Neutrophil (primary cell): ENCODE results near the gene DHX34.
A peak's percentile ranks its signal among the peaks of the same experiment; 100 is the strongest.

ENCODE experiments used
- H3K27ac ChIP-seq: fragments of 200-600 bp; sonication (generic); 2 replicates; pipeline ENCODE4 v1.5.1; 2016; ENCODE audit warnings: mild to moderate bottlenecking, moderate library complexity
- H3K27me3 ChIP-seq: fragments of 200-600 bp; sonication (generic); 2 replicates; pipeline ENCODE4 v1.6.0; 2016; ENCODE audit warnings: mild to moderate bottlenecking
- H3K36me3 ChIP-seq: fragments of 200-600 bp; sonication (generic); 2 replicates; pipeline ENCODE4 v1.5.1; 2017
- H3K4me1 ChIP-seq, 2 experiments: fragments of 200-600 bp in 1 of 2; sonication (generic) in 1 of 2; 1 replicate in 1 of 2; 2 replicates in 1 of 2; pipeline versions ENCODE4 v1.5.1 to v1.6.1; 2013 to 2016; ENCODE audit warnings: low read depth in 1 of 2, low read length in 1 of 2, mild to moderate bottlenecking in 1 of 2, moderate library complexity in 1 of 2; ENCODE audit not compliant: control insufficient read depth in 1 of 2, insufficient read depth in 1 of 2
- H3K4me3 ChIP-seq, 2 experiments: fragments of 200-600 bp in 1 of 2; sonication (generic) in 1 of 2; 1 replicate in 1 of 2; 2 replicates in 1 of 2; pipeline ENCODE4 v1.5.1; 2013 to 2016; ENCODE audit warnings: low read depth in 1 of 2, low read length in 1 of 2, mild to moderate bottlenecking in 1 of 2, moderate library complexity in 1 of 2
- H3K9me3 ChIP-seq: fragments of 200-600 bp; sonication (generic); 2 replicates; pipeline ENCODE4 v1.5.1; 2016
- CTCF ChIP-seq: fragments of 200-600 bp; sonication (generic); IDR thresholded peaks from 2 replicates; pipeline ENCODE4 v1.5.1; 2016; ENCODE audit warnings: antibody characterized with exemption

Gene DHX34

GRCh38 chr19:47353307-47353712 is 4.2 kb downstream of the DHX34 start:
- H3K4me3 ChIP-seq = no peak overlapping the region
- H3K27me3 ChIP-seq = no peaks in the 10 kb centered on the region
- H3K36me3 ChIP-seq = peaks cover 60% of the 10 kb centered on the region
- peaks cover 65 to 73% of the 10 kb centered on the region in 2 experiments for H3K4me1 ChIP-seq
- peak overlapping the region; percentile 99 for H3K27ac ChIP-seq
- no peaks in the 10 kb centered on the region for H3K9me3 ChIP-seq
- no peak for TF ChIP-seq CTCF

GRCh38 chr19:47356900-47357299 is 7.8 kb downstream of the DHX34 start:
- no peak for TF ChIP-seq CTCF
- Histone ChIP-seq H3K27me3 (no peaks in the 10 kb centered on the region), H3K4me3 (no peak overlapping the region), H3K9me3 (no peaks in the 10 kb centered on the region), H3K27ac (peak overlapping the region; percentile 91), H3K4me1 (peaks cover 42 to 60% of the 10 kb centered on the region in 2 experiments), H3K36me3 (peaks cover 94% of the 10 kb centered on the region)

GRCh38 chr19:47357788-47358680 is 8.9 kb downstream of the DHX34 start:
- H3K9me3 ChIP-seq = no peaks in the 10 kb centered on the region
- no peak overlapping the region for H3K4me3 ChIP-seq
- H3K27me3 ChIP-seq = no peaks in the 10 kb centered on the region
- peaks cover 100% of the 10 kb centered on the region for H3K36me3 ChIP-seq
- peak; percentile 26 for TF ChIP-seq CTCF
- H3K27ac ChIP-seq = peak overlapping the region; percentile 91
- peaks cover 42 to 58% of the 10 kb centered on the region in 2 experiments for H3K4me1 ChIP-seq

- no peaks in the 10 kb centered on the region for H3K9me3 ChIP-seq
- no peak for TF ChIP-seq CTCF
- peaks cover 100% of the 10 kb centered on the region for H3K36me3 ChIP-seq
- H3K27me3 ChIP-seq = no peaks in the 10 kb centered on the region
- H3K4me3 ChIP-seq = no peak overlapping the region
- peaks cover 42 to 58% of the 10 kb centered on the region in 2 experiments for H3K4me1 ChIP-seq
- peak overlapping the region; percentile 91 for H3K27ac ChIP-seq
Measured at GRCh38 chr19:47358936-47359335, 9.8 kb downstream of the DHX34 start.

- no peak for TF ChIP-seq CTCF
Measured at GRCh38 chr19:47362321-47362720, 13.2 kb downstream of the DHX34 start.

More at GRCh38 chr19:47362321-47362720, 13.2 kb downstream of the DHX34 start:
- Histone ChIP-seq H3K27ac (peak overlapping the region; percentile 91), H3K36me3 (peaks cover 100% of the 10 kb centered on the region), H3K9me3 (no peaks in the 10 kb centered on the region), H3K4me1 (peaks cover 48 to 63% of the 10 kb centered on the region in 2 experiments), H3K4me3 (no peak overlapping the region), H3K27me3 (no peaks in the 10 kb centered on the region)
